GM18520 (cell line): ENCODE data around the gene RMI2.
"Not testable (repeated sequence)": the region's sequence is repeated elsewhere in the genome, so short reads cannot be mapped to it uniquely, and the experiment has no call there.

Experiments used
- ATAC-seq: cut with Tn5 transposase; IDR thresholded peaks from one replicate; pipeline ENCODE4 v1.9.1; 2021; ENCODE audit not compliant: unreplicated experiment

RMI2 gene

GRCh38 chr16:11350921-11351335, 5.7 kb downstream of the RMI2 start:
- no peak for ATAC-seq

- ATAC-seq: no peak
These were observed 7.9 kb downstream of the RMI2 start for GRCh38 chr16:11353158-11353557.

GRCh38 chr16:11354407-11354732, 9.1 kb downstream of the RMI2 start:
- ATAC-seq: peak; percentile 7

- ATAC-seq: peak; percentile 70
These were observed 9.7 kb downstream of the RMI2 start for GRCh38 chr16:11354733-11355574.

- no peak for ATAC-seq
These were observed 10.6 kb downstream of the RMI2 start for GRCh38 chr16:11355862-11356261.

- ATAC-seq: no peak
These were observed 11.5 kb downstream of the RMI2 start for GRCh38 chr16:11356573-11357331.

GRCh38 chr16:11358531-11358930, 13.3 kb downstream of the RMI2 start:
- no peak for ATAC-seq

- ATAC-seq: no peak
These were observed 14.1 kb downstream of the RMI2 start for GRCh38 chr16:11359370-11359769.

GRCh38 chr16:11360641-11361373, 15.5 kb downstream of the RMI2 start:
- no peak for ATAC-seq

- ATAC-seq: no peak
These were observed 16.6 kb downstream of the RMI2 start for GRCh38 chr16:11361701-11362451.

- no peak for ATAC-seq
These were observed 18.6 kb downstream of the RMI2 start for GRCh38 chr16:11363927-11364258.

GRCh38 chr16:11367483-11367906, 22.2 kb downstream of the RMI2 start:
- no peak for ATAC-seq

GRCh38 chr16:11370084-11370931, 25.0 kb downstream of the RMI2 start:
- ATAC-seq: peak; percentile 49

GRCh38 chr16:11370932-11371279, 25.6 kb downstream of the RMI2 start:
- not testable (repeated sequence) for ATAC-seq

- no peak for ATAC-seq
These were observed 27.0 kb downstream of the RMI2 start for GRCh38 chr16:11372073-11372828.

GRCh38 chr16:11372829-11373306, 27.6 kb downstream of the RMI2 start:
- no peak for ATAC-seq

- no peak for ATAC-seq
These were observed 29.0 kb downstream of the RMI2 start for GRCh38 chr16:11374255-11374654.

GRCh38 chr16:11377154-11377553, 31.9 kb downstream of the RMI2 start:
- ATAC-seq: no peak

- not testable (repeated sequence) for ATAC-seq
These were observed 33.7 kb downstream of the RMI2 start for GRCh38 chr16:11378951-11379350.
